Stimulated activated memory B cell treated with anti-CD40 and anti-IgM and Interleukin-4, amounts not matched to agents 10 μg/mL and 1 μg/mL and 100 μg/mL, for 72 hours (primary cell): ENCODE results near the gene CCT8L2.
"Not testable (repeated sequence)": the region's sequence is repeated elsewhere in the genome, so short reads cannot be mapped to it uniquely, and the experiment has no call there.

Experiments
- ATAC-seq: fragments of 150-1000 bp; cut with Tn5 transposase; 2 replicates; pipeline ENCODE4 v1.10.0; 2021
- H3K27ac Mint-ChIP-seq: one replicate; pipeline ENCODE4 v1.8.0; 2022; ENCODE audit warnings: mild to moderate bottlenecking, mixed read lengths
- H3K27me3 Mint-ChIP-seq: one replicate; pipeline ENCODE4 v1.8.0; 2022; ENCODE audit warnings: mixed read lengths
- H3K36me3 Mint-ChIP-seq: one replicate; pipeline ENCODE4 v1.8.0; 2022; ENCODE audit warnings: mixed read lengths
- H3K4me1 Mint-ChIP-seq: one replicate; pipeline ENCODE4 v1.8.0; 2022; ENCODE audit warnings: mixed read lengths
- H3K4me3 Mint-ChIP-seq: one replicate; pipeline ENCODE4 v1.8.0; 2022; ENCODE audit warnings: mild to moderate bottlenecking, moderate library complexity, mixed read lengths
- H3K9me3 Mint-ChIP-seq: one replicate; pipeline ENCODE4 v1.8.0; 2022; ENCODE audit warnings: mixed read lengths

The CCT8L2 gene

GRCh38 chr22:16555077-16555994 is 37.3 kb downstream of the CCT8L2 start:
- H3K27me3 Mint-ChIP-seq, H3K9me3 Mint-ChIP-seq, H3K4me3 Mint-ChIP-seq, H3K4me1 Mint-ChIP-seq, H3K27ac Mint-ChIP-seq, ATAC-seq, H3K36me3 Mint-ChIP-seq: not testable (repeated sequence)

- not testable (repeated sequence) for H3K4me3 Mint-ChIP-seq, H3K27me3 Mint-ChIP-seq, ATAC-seq, H3K9me3 Mint-ChIP-seq, H3K4me1 Mint-ChIP-seq, H3K36me3 Mint-ChIP-seq, H3K27ac Mint-ChIP-seq
These were observed 49.3 kb downstream of the CCT8L2 start for GRCh38 chr22:16543310-16543709.
